Measurements from ENCODE around the gene GZMM. TPM values are rescaled to one million over a fixed set of nuclear protein-coding genes. Genes with fewer than 3 reads are reported as not detected.

The GZMM gene
- total RNA-seq, 2 donors from 2014 or later, result 5.3 TPM; not detected in 1

DNA sequence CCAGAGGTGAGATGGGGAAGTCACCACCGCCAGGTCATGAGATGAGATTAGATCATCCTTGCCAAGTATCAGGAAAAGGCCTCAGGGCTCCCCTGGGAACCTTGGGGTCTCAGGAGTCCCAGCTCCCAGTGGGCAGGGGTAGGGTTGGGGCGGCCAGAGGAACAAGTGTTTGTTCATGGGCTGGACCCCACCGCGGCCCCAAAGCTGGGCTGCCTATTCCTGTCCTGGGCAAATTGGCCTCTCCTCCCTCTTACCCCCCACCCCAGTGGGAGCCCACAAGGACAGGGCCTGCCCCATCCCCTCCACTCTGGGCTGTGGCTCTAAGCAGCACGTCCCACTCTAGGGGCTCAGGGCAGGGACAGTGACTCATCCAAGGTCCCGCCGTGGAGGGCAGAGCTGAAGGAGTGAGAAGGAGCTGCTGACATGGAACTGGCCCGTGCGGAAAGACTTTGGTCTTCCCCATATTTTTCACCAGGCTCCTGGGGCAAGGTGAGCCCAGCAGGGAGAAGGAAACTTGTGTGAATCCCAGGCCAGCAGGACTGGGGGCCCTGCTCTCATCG lies 41.8 kb downstream of the GZMM start:
- peaks cover 0 to 13% of the 10 kb centered on the region in 2 donors for H3K27me3 ChIP-seq

DNA sequence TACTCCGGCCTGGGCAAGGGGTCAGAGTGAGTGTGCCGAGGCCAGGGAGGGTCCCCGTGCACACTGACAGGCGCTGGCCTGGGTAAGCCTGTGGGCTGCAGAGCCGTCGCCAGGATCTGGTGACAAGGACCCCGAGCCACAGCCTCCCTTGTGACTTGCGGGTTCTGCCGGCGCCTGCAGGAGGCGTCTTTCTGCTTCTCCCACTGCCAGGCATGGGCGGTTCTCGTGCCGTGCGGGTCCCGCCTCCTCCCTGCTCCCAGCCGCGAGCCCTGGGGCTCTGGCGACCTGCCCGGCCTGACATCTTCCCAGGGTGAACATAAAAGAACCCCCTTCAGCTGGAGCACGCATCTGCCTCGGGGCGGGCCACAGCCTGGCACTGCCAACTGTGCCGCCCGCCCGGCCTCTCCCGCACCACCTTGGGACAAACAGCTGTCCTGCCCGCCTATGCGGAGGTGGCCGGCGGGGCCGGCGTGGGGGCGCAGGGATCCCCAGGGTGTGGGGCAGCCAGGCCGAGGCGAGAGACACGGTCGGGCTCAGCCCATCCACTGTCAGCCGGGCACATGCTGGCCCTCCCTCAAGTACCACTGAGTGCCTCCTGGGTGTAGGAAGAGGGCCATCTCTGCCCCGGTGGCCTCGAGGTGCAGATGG lies 44.4 kb downstream of the GZMM start:
- DNase-seq, result peak; percentile 50 to 71 (median 63)
- Histone ChIP-seq H3K4me3 (no peak overlapping the region), H3K9me3 (no peaks in the 10 kb centered on the region), H3K36me3 (replicated peaks in 1 of 2; ENCODE audit: insufficient read depth in 1 of 2, low read depth in 2 of 2) (no peaks in the 10 kb centered on the region), H3K27ac (no peak overlapping the region), H3K27me3 (peaks cover 0 to 20% of the 10 kb centered on the region in 2 donors), H3K4me1 (peaks cover 29% of the 10 kb centered on the region)
- TF ChIP-seq, protein P1, sequence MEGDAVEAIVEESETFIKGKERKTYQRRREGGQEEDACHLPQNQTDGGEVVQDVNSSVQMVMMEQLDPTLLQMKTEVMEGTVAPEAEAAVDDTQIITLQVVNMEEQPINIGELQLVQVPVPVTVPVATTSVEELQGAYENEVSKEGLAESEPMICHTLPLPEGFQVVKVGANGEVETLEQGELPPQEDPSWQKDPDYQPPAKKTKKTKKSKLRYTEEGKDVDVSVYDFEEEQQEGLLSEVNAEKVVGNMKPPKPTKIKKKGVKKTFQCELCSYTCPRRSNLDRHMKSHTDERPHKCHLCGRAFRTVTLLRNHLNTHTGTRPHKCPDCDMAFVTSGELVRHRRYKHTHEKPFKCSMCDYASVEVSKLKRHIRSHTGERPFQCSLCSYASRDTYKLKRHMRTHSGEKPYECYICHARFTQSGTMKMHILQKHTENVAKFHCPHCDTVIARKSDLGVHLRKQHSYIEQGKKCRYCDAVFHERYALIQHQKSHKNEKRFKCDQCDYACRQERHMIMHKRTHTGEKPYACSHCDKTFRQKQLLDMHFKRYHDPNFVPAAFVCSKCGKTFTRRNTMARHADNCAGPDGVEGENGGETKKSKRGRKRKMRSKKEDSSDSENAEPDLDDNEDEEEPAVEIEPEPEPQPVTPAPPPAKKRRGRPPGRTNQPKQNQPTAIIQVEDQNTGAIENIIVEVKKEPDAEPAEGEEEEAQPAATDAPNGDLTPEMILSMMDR (IDR thresholded peaks at IDR 0.05), result peak in 4 of 7 experiments; percentile 22 to 44 (median 30)
- no peak for TF ChIP-seq POLR2A (IDR thresholded peaks at IDR 0.05)
- WGBS, 2 donors, result 5 to 9% methylated on average over 3 to 39 of the region's 41 CpGs
- intact Hi-C loops (cut with DNase I), result no loop called here
- ATAC-seq, result peak; percentile 36

More for the DNA sequence above, 41.8 kb downstream of the GZMM start:
- DNase-seq, result no peak
- no peaks in the 10 kb centered on the region for H3K9me3 ChIP-seq
- peaks cover 8 to 10% of the 10 kb centered on the region in 2 donors for H3K36me3 ChIP-seq (replicated peaks in 1 of 2; ENCODE audit: insufficient read depth in 1 of 2, low read depth in 2 of 2)
- intact Hi-C loops (cut with DNase I), result no loop called here
- ATAC-seq, result no peak
- 52 to 64% methylated on average over 6 to 10 of the region's 10 CpGs for WGBS, 2 donors
- H3K27ac ChIP-seq, result no peak overlapping the region
- peaks cover 21% of the 10 kb centered on the region for H3K4me1 ChIP-seq
- H3K4me3 ChIP-seq, result no peak overlapping the region
- TF ChIP-seq, protein P1 (IDR thresholded peaks at IDR 0.05), result no peak
- no peak for TF ChIP-seq POLR2A (IDR thresholded peaks at IDR 0.05)

DNA sequence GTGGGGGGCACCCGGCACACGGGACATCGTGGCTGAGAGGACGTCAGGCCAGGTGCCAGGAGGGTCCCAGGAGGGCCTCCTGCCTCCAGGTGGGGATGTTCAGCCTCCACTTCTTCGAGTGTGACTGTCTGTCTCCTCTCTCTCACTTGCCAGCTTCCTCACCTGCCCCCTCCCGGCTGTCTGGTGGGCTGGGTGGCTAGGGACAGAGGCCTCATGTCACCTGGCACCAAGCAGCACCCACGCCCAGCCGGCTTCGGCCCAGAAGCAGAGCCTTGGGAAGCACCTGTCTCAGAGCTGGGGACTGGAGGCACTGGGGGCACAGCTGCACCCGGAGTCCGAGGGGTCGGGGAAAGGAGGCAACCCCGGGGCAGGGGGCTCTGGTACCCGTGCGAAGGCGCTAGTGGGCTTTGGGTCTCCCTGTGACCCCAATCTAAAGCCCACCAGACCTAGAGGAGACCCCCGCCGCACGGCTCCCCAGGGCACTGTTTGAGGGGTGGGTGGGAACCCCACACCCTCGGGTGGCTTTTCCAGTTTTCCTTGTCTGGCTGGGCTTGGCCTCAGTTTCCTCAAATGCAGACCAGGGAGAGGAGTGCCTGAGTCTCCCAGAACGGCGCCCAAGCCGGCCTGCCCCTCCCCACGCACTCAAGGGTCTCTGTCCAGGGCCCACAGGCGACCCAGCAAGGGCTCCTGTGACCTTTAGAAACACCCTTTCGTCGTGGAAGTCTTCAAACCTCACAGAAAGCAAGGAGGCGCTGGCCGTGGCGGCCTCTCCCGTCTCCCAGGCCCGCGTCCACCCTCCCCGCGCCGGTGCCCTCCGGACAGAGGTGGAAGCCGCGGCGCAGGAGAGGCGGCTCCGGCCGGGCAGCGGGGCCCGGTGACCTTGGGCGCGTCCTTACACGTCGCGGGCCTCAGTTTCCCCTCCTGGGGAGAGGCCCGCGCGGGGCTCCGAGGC lies 45.2 kb downstream of the GZMM start:
- H3K27me3 ChIP-seq, result peaks cover 0 to 20% of the 10 kb centered on the region in 2 donors

DNA sequence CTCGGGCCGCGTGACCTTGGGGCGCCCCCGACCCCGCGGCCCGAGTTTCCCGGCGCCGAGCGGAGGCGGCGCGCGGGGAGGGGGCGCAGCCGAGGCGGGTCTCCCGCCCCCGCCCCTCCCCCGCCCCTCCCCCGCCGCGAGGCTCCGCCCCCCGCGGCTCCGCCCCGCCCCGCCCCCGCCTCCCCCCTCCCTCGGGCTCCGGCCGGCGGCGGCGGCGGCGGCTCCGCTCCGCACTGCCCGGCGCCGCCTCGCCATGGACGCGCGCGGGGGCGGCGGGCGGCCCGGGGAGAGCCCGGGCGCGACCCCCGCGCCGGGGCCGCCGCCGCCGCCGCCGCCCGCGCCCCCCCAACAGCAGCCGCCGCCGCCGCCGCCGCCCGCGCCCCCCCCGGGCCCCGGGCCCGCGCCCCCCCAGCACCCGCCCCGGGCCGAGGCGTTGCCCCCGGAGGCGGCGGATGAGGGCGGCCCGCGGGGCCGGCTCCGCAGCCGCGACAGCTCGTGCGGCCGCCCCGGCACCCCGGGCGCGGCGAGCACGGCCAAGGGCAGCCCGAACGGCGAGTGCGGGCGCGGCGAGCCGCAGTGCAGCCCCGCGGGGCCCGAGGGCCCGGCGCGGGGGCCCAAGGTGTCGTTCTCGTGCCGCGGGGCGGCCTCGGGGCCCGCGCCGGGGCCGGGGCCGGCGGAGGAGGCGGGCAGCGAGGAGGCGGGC lies 46.0 kb downstream of the GZMM start, which contains the start of gene HCN2:
HCN2 (plus strand) TSS at position 189 of the 703 bp plus-strand sequence; CDS start at position 254, 65 bp downstream.
- 1% methylated on average over 14 of the region's 132 CpGs; no CpG with 5 or more reads in 1 of the 2 donors for WGBS, 2 donors
- TF ChIP-seq POLR2A (IDR thresholded peaks at IDR 0.05), result no peak
- TF ChIP-seq, protein P1 (IDR thresholded peaks at IDR 0.05), result no peak
- H3K27me3 ChIP-seq, result peaks cover 0 to 20% of the 10 kb centered on the region in 2 donors
- intact Hi-C loops (cut with DNase I), result no loop called here
- no peaks in the 10 kb centered on the region for H3K9me3 ChIP-seq
- H3K36me3 ChIP-seq (replicated peaks in 1 of 2; ENCODE audit: insufficient read depth in 1 of 2, low read depth in 2 of 2), result no peaks in the 10 kb centered on the region
- H3K27ac ChIP-seq, result no peak within 1 kb of the TSS
- H3K4me3 ChIP-seq, result no peak within 1 kb of the TSS
- no peak for ATAC-seq
- H3K4me1 ChIP-seq, result peaks cover 29% of the 10 kb centered on the region
- no peak for DNase-seq

More for the DNA sequence above, 45.2 kb downstream of the GZMM start:
- no peak for TF ChIP-seq POLR2A (IDR thresholded peaks at IDR 0.05)
- TF ChIP-seq, protein P1 (IDR thresholded peaks at IDR 0.05), result no peak
- no peaks in the 10 kb centered on the region for H3K9me3 ChIP-seq
- intact Hi-C loops (cut with DNase I), result no loop called here
- H3K4me3 ChIP-seq, result no peak overlapping the region
- no peak for DNase-seq
- H3K27ac ChIP-seq, result no peak overlapping the region
- no peak for ATAC-seq
- 12 to 23% methylated on average over 4 to 53 of the region's 54 CpGs for WGBS, 2 donors
- H3K36me3 ChIP-seq (replicated peaks in 1 of 2; ENCODE audit: insufficient read depth in 1 of 2, low read depth in 2 of 2), result no peaks in the 10 kb centered on the region
- peaks cover 29% of the 10 kb centered on the region for H3K4me1 ChIP-seq

Data from body of pancreas (tissue), 4 donors.